Suprapubic skin (tissue), 4 donors: Measurements from ENCODE around the gene THSD8. TPM values are rescaled to one million over a fixed set of nuclear protein-coding genes. Genes with fewer than 3 reads are reported as not detected.

ENCODE experiments used
- DNase-seq, 2 donors: peaks; one replicate each; pipeline ENCODE4 v3.0.0-alpha.2; 2019; ENCODE audit warnings: low spot score in 2 of 2
- H3K27ac ChIP-seq: fragments of 200-600 bp; sonication (generic); one replicate; pipeline ENCODE4 v1.5.1; 2019
- H3K27me3 ChIP-seq: fragments of 200-600 bp; sonication (generic); one replicate; pipeline ENCODE4 v1.5.1; 2019
- H3K36me3 ChIP-seq: fragments of 200-600 bp; sonication (generic); one replicate; pipeline ENCODE4 v1.5.1; 2019
- H3K4me1 ChIP-seq: fragments of 200-600 bp; sonication (generic); one replicate; pipeline ENCODE4 v1.5.1; 2019
- H3K4me3 ChIP-seq: fragments of 200-600 bp; sonication (generic); one replicate; pipeline ENCODE4 v1.5.1; 2019; ENCODE audit warnings: mild to moderate bottlenecking
- H3K9me3 ChIP-seq: fragments of 200-600 bp; sonication (generic); one replicate; pipeline ENCODE4 v1.5.1; 2019
- EP300 ChIP-seq: sonication (generic); formaldehyde crosslinking; IDR thresholded peaks from one replicate; pipeline ENCODE4 v1.6.1; 2017; ENCODE audit warnings: antibody characterized with exemption
- POLR2A ChIP-seq, 2 donors: fragments of 450-650 bp; IDR thresholded peaks; one replicate each; pipeline ENCODE4 v1.6.1; 2017; ENCODE audit warnings: antibody characterized with exemption in 2 of 2, mild to moderate bottlenecking in 2 of 2, moderate library complexity in 2 of 2
- POLR2AphosphoS5 ChIP-seq, 3 donors: sonication (generic); formaldehyde crosslinking; IDR thresholded peaks; one replicate each; pipeline ENCODE4 v1.6.1; 2017; ENCODE audit warnings: antibody characterized with exemption in 3 of 3
- WGBS: methylation state at CpG from one replicate; pipeline ENCODE4 v1.1.5; 2018; 5-methylcytosine and 5-hydroxymethylcytosine counted together
- total RNA-seq, 4 donors: library from RNA; depleted of rRNA; stranded (reverse); fragments of >200 nt; gene quantifications; one replicate each; pipeline ENCODE4 v1.1.0, GENCODE V29; 2016
- TF ChIP-seq, protein P1 (sequence below), 2 donors: fragments of 200-600 bp in 1 of 2; fragments of 450-650 bp in 1 of 2; sonication (generic) in 1 of 2; IDR thresholded peaks; one replicate each; pipeline ENCODE4 v1.5.1; 2016 to 2019; ENCODE audit warnings: antibody characterized with exemption in 2 of 2, mild to moderate bottlenecking in 1 of 2, moderate library complexity in 1 of 2

Gene THSD8
- total RNA-seq, 4 donors from 2014 or later: 1.6 TPM; not detected in 3

DNA sequence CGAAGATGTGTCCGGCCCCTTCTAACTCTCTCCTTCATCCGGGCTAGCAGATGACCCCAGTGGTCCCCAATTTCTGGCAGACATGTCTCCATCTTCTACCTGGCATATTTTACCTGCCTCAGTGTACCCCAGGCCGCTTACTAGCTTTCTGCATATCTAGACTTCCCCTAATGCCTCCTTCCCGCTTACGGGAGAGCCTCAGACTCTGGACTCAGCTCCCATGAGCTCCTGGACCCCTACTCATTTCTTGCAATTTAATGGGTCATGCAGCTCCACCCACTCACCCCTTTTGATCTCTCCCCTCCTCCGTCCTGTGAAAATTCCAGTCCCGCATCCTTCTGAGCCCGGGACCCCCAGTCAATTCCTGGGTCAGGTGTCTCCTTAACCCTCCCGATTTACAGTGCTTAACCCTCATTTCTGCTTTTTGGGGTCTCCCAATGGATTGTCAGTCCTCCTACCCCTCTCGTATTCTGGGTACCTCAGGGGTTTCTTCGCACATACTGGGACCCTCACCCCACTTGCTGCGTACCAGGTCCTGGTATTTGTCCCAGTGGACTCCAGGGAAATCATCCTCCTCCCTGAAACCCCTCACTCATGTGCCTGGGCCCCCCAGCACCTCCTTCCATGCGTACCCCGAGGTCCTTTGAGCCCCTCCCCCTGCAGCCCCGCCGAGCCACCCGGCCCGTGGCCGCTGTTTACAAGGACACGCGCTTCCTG is 11.1 kb upstream of the THSD8 start:
- peak overlapping the region; percentile 88 for H3K4me3 ChIP-seq
- DNase-seq: peak in 1 of 2 donors; percentile 70
- WGBS: 2% methylated on average over 22 of the region's 22 CpGs
- H3K36me3 ChIP-seq: no peaks in the 10 kb centered on the region
- no peaks in the 10 kb centered on the region for H3K9me3 ChIP-seq
- peak overlapping the region; percentile 97 for H3K27ac ChIP-seq
- no peaks in the 10 kb centered on the region for H3K27me3 ChIP-seq
- TF ChIP-seq, protein P1, sequence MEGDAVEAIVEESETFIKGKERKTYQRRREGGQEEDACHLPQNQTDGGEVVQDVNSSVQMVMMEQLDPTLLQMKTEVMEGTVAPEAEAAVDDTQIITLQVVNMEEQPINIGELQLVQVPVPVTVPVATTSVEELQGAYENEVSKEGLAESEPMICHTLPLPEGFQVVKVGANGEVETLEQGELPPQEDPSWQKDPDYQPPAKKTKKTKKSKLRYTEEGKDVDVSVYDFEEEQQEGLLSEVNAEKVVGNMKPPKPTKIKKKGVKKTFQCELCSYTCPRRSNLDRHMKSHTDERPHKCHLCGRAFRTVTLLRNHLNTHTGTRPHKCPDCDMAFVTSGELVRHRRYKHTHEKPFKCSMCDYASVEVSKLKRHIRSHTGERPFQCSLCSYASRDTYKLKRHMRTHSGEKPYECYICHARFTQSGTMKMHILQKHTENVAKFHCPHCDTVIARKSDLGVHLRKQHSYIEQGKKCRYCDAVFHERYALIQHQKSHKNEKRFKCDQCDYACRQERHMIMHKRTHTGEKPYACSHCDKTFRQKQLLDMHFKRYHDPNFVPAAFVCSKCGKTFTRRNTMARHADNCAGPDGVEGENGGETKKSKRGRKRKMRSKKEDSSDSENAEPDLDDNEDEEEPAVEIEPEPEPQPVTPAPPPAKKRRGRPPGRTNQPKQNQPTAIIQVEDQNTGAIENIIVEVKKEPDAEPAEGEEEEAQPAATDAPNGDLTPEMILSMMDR (IDR thresholded peaks at IDR 0.05): no peak
- no peak for TF ChIP-seq EP300
- TF ChIP-seq POLR2AphosphoS5 (IDR thresholded peaks at IDR 0.05): no peak
- no peak for TF ChIP-seq POLR2A (IDR thresholded peaks at IDR 0.05)
- H3K4me1 ChIP-seq: peaks cover 69% of the 10 kb centered on the region

DNA sequence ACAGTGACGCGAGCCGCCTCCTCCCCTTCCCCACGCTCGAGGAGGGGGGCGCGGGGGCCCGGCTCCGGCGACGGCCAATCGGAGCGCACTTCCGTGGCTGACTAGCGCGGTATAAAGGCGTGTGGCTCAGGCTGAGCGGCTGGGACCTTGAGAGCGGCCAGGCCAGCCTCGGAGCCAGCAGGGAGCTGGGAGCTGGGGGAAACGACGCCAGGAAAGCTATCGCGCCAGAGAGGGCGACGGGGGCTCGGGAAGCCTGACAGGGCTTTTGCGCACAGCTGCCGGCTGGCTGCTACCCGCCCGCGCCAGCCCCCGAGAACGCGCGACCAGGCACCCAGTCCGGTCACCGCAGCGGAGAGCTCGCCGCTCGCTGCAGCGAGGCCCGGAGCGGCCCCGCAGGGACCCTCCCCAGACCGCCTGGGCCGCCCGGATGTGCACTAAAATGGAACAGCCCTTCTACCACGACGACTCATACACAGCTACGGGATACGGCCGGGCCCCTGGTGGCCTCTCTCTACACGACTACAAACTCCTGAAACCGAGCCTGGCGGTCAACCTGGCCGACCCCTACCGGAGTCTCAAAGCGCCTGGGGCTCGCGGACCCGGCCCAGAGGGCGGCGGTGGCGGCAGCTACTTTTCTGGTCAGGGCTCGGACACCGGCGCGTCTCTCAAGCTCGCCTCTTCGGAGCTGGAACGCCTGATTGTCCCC is 10.4 kb upstream of the THSD8 start, which contains the start of gene JUNB:
JUNB (plus strand) TSS at position 142 of the 706 bp plus-strand sequence; CDS start at position 428, 286 bp downstream.
- H3K27me3 ChIP-seq: no peaks in the 10 kb centered on the region
- TF ChIP-seq EP300: peak; percentile 76
- TF ChIP-seq POLR2A (IDR thresholded peaks at IDR 0.05): peak; percentile 100
- TF ChIP-seq POLR2AphosphoS5 (IDR thresholded peaks at IDR 0.05): peak; percentile 100
- TF ChIP-seq, protein P1 (IDR thresholded peaks at IDR 0.05): peak in 1 of 2 donors; percentile 5
- peaks cover 69% of the 10 kb centered on the region for H3K4me1 ChIP-seq
- DNase-seq: peak; percentile 98 to 99
- WGBS: 4% methylated on average over 20 of the region's 73 CpGs
- peak within 1 kb of the TSS; percentile 88 for H3K4me3 ChIP-seq
- no peaks in the 10 kb centered on the region for H3K36me3 ChIP-seq
- H3K27ac ChIP-seq: peak within 1 kb of the TSS; percentile 97
- no peaks in the 10 kb centered on the region for H3K9me3 ChIP-seq

DNA sequence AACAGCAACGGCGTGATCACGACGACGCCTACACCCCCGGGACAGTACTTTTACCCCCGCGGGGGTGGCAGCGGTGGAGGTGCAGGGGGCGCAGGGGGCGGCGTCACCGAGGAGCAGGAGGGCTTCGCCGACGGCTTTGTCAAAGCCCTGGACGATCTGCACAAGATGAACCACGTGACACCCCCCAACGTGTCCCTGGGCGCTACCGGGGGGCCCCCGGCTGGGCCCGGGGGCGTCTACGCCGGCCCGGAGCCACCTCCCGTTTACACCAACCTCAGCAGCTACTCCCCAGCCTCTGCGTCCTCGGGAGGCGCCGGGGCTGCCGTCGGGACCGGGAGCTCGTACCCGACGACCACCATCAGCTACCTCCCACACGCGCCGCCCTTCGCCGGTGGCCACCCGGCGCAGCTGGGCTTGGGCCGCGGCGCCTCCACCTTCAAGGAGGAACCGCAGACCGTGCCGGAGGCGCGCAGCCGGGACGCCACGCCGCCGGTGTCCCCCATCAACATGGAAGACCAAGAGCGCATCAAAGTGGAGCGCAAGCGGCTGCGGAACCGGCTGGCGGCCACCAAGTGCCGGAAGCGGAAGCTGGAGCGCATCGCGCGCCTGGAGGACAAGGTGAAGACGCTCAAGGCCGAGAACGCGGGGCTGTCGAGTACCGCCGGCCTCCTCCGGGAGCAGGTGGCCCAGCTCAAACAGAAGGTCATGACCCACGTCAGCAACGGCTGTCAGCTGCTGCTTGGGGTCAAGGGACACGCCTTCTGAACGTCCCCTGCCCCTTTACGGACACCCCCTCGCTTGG is 9.6 kb upstream of the THSD8 start:
- Histone ChIP-seq H3K4me1 (peaks cover 65% of the 10 kb centered on the region), H3K27ac (peak overlapping the region; percentile 97), H3K27me3 (no peaks in the 10 kb centered on the region), H3K9me3 (no peaks in the 10 kb centered on the region), H3K4me3 (peak overlapping the region; percentile 88), H3K36me3 (no peaks in the 10 kb centered on the region)
- TF ChIP-seq POLR2A (IDR thresholded peaks at IDR 0.05) (peak in 1 of 2 donors; percentile 30), EP300 (no peak), POLR2AphosphoS5 (IDR thresholded peaks at IDR 0.05) (peak in 2 of 3 donors; percentile 6 to 41)
- WGBS: 1% methylated on average over 15 of the region's 84 CpGs
- DNase-seq: peak in 1 of 2 donors; percentile 84

DNA sequence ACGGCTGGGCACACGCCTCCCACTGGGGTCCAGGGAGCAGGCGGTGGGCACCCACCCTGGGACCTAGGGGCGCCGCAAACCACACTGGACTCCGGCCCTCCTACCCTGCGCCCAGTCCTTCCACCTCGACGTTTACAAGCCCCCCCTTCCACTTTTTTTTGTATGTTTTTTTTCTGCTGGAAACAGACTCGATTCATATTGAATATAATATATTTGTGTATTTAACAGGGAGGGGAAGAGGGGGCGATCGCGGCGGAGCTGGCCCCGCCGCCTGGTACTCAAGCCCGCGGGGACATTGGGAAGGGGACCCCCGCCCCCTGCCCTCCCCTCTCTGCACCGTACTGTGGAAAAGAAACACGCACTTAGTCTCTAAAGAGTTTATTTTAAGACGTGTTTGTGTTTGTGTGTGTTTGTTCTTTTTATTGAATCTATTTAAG is 9.0 kb upstream of the THSD8 start:
- DNase-seq: no peak
- TF ChIP-seq, protein P1 (IDR thresholded peaks at IDR 0.05): no peak
- TF ChIP-seq POLR2AphosphoS5 (IDR thresholded peaks at IDR 0.05) (no peak), POLR2A (IDR thresholded peaks at IDR 0.05) (no peak), EP300 (no peak)
- H3K9me3 ChIP-seq: no peaks in the 10 kb centered on the region
- under 1% methylated on average over 20 of the region's 22 CpGs for WGBS
- peak overlapping the region; percentile 88 for H3K4me3 ChIP-seq
- H3K27me3 ChIP-seq: no peaks in the 10 kb centered on the region
- H3K27ac ChIP-seq: peak overlapping the region; percentile 97
- peaks cover 3% of the 10 kb centered on the region for H3K36me3 ChIP-seq
- peaks cover 58% of the 10 kb centered on the region for H3K4me1 ChIP-seq
